ENCODE data around the gene MARCHF2.

MARCHF2 gene

GRCh38 chr19:8455018-8455417, 41.9 kb downstream of the MARCHF2 start:
- no peak for DNase-seq

DNA sequence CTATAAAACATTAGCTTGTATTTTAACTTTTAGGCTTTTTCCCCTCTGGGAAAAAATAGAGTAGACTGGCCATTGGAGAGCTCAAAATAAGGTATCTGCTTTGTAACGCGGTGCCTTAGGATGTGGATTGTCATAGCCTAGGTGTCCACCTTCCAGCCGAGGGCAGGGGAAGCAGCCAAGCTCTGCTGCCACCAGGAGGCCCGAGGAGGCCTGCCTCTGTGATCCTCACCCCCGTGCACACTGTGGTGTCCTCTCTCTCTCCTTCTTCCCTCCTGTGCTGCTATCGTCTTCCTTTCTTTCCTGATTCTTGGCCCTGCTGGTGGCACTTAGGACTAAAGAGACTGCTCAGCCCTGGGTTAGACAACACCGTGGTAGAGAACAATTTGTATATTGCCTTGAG, 43.0 kb downstream of the MARCHF2 start:
- no peak for DNase-seq

DNA sequence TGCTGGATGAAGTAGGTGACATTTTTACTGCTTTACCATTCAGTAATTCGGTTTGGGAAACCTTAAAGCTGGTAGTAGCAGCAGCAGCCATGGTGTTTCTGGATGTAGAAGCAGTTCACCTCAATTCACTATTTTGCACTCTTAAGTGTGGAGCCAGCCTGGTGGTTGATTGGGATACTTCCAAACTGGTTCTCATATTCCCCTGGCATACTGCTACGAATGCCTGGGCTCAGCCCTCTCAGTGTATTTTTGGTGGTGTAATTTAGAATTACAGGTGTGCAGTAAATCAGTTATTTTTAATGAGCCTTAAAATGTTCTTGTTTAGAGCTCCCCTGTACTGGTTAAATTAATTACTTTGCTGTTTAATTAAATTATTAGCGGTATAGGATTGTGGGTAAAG, 44.1 kb downstream of the MARCHF2 start:
- DNase-seq, result no peak

DNA sequence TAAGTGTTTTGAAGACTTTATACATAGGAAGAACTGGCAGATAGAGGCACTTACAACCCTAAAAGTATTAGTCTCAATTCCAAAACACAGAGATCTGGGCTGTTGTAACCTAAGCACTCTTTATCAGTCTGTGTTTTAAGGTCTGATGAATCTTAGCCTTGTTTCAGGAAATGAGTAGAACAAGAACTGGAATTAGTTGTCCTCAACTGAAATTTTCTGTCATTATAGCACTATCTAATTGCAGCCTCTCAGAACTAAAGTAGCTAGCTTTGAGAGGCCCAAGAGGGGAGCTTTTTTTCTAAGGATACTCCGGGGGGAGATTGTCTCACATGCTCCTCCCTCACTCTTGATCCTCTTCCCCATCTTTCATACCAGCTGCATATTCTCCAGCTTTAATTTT, 44.7 kb downstream of the MARCHF2 start:
- DNase-seq, result no peak

DNA sequence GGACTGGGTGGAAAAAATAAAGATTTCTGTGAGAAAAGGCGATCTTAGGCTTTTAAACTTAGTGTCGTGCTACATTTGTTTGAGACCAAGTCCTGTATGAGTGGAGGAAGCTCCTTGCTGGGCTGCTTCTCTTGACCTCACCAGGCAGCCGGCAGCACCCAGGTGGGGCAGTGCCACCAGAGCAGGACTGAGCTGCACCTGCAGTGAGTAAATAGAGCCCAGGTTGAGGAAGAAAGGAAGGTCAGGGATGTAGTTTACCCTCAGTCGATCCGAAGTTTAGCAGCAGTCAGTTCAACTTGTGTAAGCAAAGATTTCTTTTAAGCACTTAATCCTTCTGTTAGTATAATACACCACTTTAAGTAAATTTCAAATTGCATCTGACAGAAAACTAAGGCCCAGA, 45.3 kb downstream of the MARCHF2 start:
- no peak for DNase-seq

DNA sequence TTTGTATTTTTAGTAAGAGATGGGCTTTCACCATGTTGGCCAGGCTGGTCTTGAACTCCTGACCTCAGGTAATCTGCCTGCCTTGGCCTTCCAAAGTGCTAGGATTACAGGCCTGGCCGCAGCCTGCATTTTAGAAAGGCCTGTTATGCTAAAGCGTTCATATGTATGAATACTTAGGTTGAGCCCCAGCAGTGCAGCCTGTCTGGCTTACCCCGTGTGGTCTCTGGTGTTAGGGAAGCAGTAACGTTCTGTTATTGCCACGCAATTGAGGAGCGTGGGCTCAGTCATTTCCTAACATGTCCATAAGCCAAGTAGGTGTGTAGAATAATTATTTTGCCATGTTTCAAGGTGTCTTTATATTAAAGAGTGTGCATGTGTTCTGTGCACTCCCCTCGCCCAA, 46.0 kb downstream of the MARCHF2 start:
- no peak for DNase-seq

DNA sequence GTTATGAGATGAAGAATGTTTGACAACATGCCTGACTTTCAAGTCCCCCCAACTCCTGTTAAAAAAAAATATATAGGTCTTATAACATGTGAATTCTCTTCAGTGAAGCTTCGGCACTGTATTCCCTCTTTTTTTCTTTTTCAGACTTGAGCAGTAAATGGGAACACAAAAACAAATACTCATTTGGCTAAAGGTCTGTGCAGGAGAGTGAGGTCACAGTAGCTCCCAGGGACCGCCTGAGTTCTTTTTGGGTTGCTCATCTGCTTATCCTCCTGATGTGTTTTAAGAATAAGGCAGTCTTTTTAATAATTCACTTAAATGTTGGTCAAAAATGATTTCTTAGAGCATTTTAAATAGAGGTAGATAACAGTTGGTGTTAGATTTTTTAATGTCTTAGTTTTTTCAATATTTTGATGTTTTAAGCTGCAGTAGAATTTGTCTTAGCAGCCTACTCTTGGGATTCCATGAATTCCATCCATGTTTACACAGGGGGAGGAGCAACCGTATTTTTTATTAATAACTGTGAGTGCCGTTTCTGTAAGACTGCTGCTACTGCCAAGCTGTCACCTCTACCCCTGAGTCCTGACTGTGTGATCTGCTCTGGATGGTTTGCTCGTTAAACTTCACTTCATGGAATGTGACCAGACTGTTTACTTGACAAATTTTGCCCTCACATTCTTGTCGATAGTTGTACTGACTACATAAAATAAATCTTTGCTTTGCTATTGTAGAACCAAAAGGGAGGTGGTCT, 46.6 kb downstream of the MARCHF2 start:
- no peak for DNase-seq

GRCh38 chr19:8460516-8461298, 47.6 kb downstream of the MARCHF2 start:
- no peak for DNase-seq

GRCh38 chr19:8461376-8461775, 48.3 kb downstream of the MARCHF2 start:
- no peak for DNase-seq

DNA sequence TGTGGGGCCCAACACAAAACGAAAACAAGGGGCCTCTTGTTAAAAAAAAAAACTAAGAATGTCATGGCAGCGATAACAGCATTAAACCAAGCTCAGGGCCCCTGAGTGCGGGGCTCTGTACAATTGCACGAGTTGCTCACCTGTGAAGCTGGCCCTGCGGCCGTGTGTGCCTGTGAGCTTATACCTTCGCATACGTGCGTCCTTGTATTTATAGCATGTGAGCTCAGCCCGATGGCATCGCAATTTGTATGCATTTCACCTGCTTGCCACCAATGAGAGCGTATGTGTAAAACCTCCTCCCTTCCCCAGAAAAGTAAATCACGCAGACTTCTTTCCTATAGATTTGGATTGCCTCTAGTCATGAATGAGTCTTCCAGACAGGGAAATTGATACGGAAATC, 48.8 kb downstream of the MARCHF2 start:
- DNase-seq, result no peak

GRCh38 chr19:8462571-8462970, 49.5 kb downstream of the MARCHF2 start:
- DNase-seq, result no peak

- DNase-seq, result no peak
Observed at GRCh38 chr19:8463365-8463764, 50.3 kb downstream of the MARCHF2 start.

GRCh38 chr19:8466018-8466417, 52.9 kb downstream of the MARCHF2 start:
- no peak for DNase-seq

- no peak for DNase-seq
Observed at GRCh38 chr19:8468124-8468523, 55.0 kb downstream of the MARCHF2 start.

- no peak for DNase-seq
Observed at GRCh38 chr19:8468761-8469373, 55.8 kb downstream of the MARCHF2 start.

DNA sequence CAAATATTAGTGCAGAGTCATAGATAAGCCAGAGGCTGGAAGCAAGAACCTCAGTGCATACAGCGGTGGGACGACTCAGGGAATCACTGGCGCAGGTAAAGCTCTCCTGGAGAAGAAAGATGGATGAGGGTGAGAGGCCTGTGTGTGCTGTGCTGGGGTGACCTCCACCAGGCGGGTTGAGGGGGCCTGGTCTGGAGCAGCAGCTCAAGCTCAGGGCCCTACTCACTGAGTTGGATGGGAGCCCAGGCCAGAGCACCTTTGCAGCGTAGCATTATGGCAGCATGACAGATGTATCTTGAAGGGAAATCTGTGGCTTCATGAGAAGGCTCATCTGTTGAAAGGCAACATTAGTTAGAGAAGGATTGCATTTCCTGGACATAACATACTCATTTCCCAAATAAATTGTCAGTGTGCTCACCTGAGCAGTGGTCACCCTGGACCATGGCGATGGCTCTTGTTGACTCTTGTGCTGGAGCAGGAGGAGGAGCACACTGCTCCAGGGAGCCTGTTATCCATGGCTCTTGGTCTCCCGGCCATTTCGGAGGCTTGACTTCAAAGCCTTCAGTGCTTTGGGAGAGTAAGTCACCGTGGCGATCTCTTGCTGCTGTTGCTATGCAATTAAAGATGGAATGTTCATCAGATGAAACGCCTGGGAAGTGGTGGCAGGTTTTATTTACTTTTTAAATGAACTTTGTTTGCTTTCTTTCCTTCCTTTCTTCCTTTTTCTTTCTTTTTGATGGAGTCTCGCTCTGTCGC, 56.7 kb downstream of the MARCHF2 start:
- peak; percentile 8 for DNase-seq

DNA sequence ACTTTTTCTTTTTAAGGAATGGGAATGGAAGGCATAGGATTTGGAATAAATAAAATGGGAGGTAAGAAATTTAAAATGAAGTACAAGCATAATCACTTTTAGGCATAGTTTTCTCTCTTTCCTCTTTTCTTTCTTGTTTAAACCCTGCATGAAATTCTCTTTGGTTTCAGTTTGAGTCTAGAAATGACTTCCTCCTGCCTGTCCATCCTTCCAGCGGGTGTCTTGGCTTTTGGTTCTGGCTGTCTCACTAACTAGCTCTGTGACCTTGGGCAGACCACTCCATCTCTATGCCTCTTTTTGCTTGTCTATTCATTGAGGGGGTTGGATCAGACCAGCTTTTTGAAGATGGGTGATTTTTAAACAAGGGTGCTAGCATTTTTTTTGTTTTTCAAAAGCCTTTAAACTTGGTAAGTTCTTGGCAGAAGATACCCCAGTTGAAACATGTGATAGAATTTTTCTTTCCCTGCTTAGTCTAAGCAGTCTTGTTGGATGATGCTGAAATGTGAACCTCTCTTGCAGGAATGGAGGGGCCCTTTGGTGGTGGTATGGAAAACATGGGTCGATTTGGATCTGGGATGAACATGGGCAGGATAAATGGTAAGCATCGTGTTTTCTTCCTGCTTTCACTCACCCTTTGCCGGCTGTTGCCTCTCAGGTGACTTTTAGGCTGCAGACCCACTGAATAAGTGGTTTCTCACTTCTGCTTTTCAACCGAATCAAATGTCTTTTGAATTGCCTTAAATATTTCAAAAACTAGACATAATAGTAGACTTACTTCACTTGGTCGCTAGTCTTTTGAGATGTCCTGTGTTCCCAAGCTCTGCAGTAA, 60.8 kb downstream of the MARCHF2 start:
- DNase-seq, result no peak

DNA sequence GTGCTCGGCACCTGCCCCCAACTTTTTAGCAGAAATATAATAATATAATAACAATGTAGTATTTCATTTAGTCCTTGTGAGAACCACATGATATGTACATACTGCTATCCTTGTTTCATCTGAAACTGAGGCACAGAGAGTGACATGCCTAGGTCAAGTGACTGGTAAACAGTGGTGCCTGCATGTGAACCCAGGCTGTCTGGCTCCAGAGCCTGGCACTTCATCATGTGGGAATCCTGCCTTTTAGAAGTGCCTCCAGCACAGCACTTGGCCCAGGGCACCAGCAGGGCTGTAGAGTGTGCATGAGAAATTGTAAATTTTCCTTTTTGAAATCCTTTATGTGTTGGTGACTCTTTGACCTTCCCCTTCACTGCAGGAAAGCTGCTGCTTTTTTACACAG, 61.9 kb downstream of the MARCHF2 start:
- no peak for DNase-seq

DNA sequence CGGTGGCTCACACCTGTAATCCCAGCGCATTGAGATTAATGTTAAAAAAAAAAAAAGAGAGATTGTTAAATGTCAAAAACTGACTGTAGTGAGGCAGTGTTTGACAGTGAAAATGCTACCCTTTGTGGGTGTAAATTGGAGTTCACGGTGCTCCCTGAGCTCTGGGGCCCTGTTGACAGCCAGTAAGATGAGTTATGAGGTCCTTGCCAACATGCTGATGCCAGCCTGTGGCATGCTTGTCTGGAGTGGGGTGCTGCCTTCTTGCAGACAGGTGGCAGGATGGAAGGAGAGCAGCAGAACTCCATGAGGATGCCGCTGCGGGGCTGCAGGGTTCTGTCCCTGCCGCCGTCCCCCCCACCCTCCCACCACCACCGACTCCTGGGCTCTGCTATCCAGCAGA, 63.4 kb downstream of the MARCHF2 start:
- no peak for DNase-seq

DNA sequence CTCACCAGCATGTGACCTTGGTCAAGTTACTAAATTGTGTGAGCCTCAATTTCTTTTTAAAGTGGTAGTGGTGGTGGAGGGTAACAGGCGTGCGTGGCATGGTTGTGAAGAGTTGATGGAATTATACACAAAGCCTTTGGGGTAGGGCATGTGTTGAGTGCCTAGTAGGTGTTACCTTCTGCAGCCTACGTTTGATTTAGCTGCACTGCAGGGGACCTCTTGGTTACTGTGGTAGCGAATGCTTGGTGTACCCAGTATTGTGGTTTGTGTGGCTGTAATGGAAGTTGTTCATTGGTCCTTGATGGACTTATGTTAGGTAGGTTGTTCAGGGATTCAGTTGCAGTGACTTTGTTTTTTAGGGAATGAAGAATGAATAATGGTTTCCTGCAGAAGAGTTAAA, 64.8 kb downstream of the MARCHF2 start:
- DNase-seq, result no peak

DNA sequence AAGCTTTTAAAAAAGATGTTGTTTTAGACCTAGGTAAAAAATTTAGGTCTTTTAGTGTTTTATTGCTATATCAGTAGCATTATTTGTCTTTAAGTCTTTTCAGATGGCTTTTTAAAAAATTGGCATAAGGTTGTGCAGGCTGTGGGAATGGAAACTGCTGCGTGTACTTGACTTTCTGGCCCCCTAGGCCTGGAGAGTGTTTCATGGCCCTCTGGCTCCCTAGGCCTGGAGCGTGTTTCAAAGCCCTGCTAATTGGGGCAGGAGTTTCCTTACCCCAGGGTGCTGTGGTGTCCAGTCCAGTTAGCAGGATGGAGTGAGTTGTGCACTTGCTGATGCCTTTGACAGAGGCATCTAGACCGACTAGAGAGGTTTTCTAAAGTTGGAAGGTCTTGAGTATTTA, 65.5 kb downstream of the MARCHF2 start:
- no peak for DNase-seq

- DNase-seq, result no peak
Observed at GRCh38 chr19:8481201-8481600, 68.1 kb downstream of the MARCHF2 start.

All from NCI-H1105 treated with DMSO at 0.1 percent for 48 hours (cell line).